Loucy (cell line): Measurements from ENCODE around the gene FMN1.

Experiments used
- EZH2phosphoT487 ChIP-seq: fragments of 200-600 bp; IDR thresholded peaks from 2 replicates; pipeline ENCODE4 v1.6.1; 2018; ENCODE audit warnings: antibody characterized with exemption, mild to moderate bottlenecking, moderate library complexity, borderline replicate concordance
- TF ChIP-seq, protein P1 (sequence below): fragments of 200-600 bp; sonication (generic); conservative IDR thresholded peaks from 2 replicates; pipeline ENCODE4 v1.5.1; 2014; ENCODE audit warnings: mild to moderate bottlenecking, antibody characterized with exemption, low read length

DNA sequence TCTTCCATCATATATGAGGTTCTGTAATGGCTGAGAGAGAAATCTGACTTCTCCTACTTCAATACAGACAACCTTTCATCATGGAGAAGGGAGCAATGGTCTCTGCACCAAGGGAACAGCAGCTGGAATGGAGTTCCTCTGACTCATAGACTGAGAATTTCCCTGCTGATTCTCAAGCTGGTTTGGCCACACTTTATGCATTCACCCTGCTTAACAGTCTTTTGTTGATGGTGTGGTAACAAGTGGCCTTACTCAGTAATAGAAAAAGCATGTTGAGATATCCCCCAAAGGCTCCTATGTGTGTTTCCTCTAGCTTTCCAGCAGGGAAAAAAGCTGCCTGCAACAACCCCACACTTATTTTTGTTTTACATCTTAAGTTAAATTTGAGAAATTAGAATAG lies 338.6 kb downstream of the FMN1 start:
- TF ChIP-seq, protein P1, sequence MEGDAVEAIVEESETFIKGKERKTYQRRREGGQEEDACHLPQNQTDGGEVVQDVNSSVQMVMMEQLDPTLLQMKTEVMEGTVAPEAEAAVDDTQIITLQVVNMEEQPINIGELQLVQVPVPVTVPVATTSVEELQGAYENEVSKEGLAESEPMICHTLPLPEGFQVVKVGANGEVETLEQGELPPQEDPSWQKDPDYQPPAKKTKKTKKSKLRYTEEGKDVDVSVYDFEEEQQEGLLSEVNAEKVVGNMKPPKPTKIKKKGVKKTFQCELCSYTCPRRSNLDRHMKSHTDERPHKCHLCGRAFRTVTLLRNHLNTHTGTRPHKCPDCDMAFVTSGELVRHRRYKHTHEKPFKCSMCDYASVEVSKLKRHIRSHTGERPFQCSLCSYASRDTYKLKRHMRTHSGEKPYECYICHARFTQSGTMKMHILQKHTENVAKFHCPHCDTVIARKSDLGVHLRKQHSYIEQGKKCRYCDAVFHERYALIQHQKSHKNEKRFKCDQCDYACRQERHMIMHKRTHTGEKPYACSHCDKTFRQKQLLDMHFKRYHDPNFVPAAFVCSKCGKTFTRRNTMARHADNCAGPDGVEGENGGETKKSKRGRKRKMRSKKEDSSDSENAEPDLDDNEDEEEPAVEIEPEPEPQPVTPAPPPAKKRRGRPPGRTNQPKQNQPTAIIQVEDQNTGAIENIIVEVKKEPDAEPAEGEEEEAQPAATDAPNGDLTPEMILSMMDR, result no peak
- TF ChIP-seq EZH2phosphoT487, result no peak
